IPS-NIHi11 (cell line): ENCODE measurements around the gene FAM120A.
"Not testable (repeated sequence)": the region's sequence is repeated elsewhere in the genome, so short reads cannot be mapped to it uniquely, and the experiment has no call there.

Source experiments
- DNase-seq: peaks from one replicate; pipeline ENCODE4 v3.0.0; 2012; ENCODE audit warnings: mixed read lengths, low spot score

The FAM120A gene

DNA sequence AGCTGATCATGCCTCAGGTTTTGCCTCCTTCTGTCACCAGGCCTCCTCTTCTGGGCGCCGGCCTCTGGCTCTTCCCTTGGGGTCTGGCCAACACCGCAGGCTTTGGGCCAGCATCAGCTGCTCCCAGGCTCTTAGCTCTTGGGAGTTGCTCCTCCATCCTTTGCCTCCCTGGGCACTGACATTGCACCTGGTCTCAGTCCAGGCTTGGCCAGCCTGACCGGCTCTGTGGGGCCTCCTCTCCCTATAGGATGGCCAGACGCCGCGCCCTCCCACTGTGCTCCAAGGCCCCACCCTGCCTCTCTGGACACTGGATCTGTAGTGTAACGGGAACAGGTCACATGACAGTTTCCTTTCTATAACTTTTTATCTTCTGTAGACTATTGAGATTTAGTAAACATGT, 59.7 kb downstream of the FAM120A start:
- DNase-seq: not testable (repeated sequence)

DNA sequence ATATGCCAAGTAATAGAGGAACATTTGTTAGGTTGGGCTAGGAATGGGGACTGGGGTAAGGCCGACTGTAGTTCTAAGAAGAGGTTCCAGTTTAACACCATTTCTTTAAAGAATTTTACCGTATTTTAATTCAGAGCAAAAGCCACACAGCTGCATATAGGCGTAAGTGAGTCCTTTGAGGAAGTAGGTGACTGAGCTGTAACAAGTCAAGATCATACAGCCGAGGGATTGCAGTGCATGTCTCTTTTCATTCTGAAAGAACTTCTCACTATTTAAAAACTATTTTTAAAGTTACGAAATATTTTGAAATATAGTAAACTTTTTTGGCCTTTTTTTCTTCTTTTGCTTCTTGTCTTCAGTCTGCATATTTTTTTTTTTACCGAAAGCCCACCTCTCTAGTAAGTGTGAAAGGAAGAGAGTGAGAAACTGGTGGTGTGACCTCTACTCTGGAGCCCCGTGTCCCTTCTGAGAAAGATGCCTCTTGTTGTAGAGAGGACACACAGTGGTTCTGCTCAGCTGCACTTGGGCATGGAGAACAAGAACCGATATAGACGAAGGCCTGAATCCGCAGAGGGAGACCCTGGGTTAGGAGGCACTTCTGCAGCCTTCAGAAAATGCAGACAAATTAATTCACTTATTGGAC, 60.8 kb downstream of the FAM120A start:
- DNase-seq: not testable (repeated sequence)

DNA sequence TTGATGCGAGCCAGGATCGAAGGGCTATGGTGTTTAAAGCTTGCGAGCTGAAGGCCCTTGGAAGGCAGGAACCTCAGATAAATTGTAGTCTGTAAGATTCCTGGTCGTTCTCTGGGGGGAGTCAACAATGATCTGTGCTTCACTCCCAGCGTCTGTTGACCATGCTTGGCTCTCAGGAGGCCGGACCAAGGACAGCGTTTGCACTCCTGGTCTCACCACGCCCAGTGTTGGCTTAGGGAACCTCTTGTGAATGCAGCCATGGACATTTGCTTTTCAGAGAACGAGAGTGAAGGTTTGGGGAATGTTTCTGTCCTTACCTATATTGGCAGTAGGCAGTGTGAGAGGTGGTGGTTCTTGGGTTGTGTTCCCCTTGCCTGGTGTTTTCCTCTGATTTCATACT, 62.1 kb downstream of the FAM120A start:
- DNase-seq: no peak

DNA sequence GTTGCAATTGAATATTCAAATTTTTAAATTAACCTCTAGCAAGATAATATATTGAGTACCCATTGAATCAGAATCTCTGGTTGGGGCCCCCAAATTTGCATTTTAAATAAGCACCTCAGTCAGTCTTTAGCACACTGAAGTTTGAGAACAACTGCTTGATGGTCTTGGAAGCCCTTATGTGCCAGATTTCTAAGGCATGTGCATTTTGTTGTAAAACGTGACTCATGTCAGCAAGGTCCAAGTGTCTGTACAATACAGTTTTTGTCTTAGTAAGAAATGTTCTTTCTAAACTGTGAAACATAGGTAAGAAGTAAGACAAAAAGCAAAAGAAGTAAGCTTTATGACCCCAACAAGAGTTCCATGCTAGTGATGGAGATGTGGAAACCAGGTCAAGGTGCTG, 65.8 kb downstream of the FAM120A start:
- DNase-seq: no peak

DNA sequence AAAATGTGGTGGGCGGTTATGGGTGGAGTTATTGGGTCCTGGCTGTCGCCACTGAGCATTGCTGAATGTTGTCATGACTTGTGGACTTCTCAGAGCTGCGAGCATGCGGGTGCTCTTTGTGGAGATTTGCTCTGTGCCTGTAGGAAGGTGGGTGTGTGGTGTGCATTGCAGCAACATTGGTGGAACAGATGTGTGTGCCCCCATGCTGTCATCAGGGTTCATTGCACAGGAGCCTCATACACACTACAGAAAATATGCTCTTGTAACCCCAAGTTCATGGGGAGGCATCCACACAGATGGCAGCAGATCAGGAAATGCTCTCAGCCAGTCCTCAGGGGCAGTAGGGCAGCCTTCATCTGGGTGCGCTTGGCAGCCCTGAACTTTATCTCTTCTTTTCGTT, 69.0 kb downstream of the FAM120A start:
- no peak for DNase-seq

GRCh38 chr9:93522736-93523135, 71.3 kb downstream of the FAM120A start:
- DNase-seq: no peak

GRCh38 chr9:93523518-93524144, 72.1 kb downstream of the FAM120A start:
- no peak for DNase-seq

GRCh38 chr9:93525476-93525875, 74.0 kb downstream of the FAM120A start:
- DNase-seq: no peak

- no peak for DNase-seq
These were observed 79.9 kb downstream of the FAM120A start for GRCh38 chr9:93531374-93531773.

- DNase-seq: no peak
These were observed 80.7 kb downstream of the FAM120A start for GRCh38 chr9:93532141-93532540.

DNA sequence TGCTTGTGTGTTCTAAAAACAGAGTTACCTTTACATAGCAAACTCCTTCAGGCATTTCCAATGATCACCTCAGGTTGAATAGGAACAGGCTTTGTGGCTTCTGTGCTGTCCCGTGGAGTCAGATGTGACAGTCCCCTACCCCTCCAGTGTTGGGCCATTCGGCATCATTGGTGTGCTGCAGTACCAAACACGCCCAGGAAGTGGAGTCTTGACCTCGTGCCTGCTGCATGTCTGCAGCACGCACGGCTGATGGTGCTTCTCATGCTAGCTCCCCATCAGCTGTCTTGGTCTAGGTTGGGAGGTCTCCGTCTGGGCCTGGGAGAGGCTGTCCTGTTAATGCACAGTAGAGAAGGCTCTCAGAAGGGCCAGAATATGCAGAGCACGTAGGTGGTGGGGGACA, 82.4 kb downstream of the FAM120A start:
- peak; percentile 42 for DNase-seq

- no peak for DNase-seq
These were observed 84.7 kb downstream of the FAM120A start for GRCh38 chr9:93536167-93536566.

DNA sequence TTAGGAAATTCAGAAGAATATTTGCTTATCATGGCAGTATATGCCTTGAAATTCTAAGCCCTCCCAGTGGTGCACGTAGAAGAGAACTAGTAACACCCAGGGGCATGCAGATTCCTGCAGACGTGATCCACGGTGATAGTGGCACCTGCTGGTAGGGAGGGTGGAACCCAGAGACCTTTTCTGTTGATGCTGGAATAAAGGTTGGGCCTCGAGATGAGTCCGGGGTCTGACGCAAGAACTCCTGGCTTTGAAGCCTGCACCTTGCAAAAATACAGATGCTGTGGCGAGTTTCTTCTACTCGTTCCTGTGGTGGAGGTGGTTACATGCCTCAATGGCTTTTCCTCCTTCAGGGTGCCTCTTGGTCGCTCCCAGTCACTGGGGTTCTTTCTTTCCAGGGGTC, 85.4 kb downstream of the FAM120A start:
- no peak for DNase-seq

GRCh38 chr9:93540305-93540704, 88.8 kb downstream of the FAM120A start:
- no peak for DNase-seq

GRCh38 chr9:93541005-93541404, 89.5 kb downstream of the FAM120A start:
- DNase-seq: no peak

GRCh38 chr9:93541581-93542349, 90.3 kb downstream of the FAM120A start:
- no peak for DNase-seq

DNA sequence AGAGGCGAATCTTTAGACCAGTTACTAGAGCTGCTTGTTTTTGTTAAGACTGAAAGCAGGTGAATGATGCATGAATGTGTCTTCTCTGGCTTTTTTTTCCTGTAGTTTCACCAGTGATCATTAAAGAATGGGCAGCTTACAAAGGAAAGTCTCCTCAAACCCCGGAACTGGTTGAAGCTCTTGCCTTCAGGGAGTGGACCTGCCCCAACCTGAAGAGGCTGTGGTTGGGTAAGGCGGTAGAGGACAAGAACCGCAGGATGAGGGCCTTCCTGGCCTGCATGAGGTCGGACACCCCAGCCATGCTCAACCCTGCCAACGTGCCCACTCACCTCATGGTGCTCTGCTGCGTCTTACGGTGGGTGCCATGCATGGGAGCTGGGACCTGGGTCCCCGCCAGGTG, 91.6 kb downstream of the FAM120A start:
- DNase-seq: no peak

- no peak for DNase-seq
These were observed 94.9 kb downstream of the FAM120A start for GRCh38 chr9:93546356-93546755.

GRCh38 chr9:93549611-93550010, 98.1 kb downstream of the FAM120A start:
- no peak for DNase-seq

DNA sequence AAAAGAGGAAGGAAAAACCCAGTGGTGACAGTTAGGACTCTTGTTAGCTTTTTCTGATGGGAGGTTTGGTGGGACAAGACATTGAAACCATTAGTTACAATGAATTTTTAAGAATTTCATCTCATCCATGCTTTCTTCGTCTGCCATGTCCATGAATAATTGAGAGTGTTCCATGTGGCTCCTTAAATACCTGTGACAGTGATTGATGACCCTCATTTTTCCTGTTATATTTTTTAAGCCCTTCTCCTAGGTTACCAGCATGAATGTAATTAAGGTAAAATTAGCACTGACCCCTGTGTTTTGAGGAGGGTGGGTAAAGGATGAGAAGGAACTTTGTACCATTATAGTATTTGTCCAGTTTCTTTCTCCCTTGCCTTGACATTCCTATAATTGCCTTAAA, 101.4 kb downstream of the FAM120A start:
- DNase-seq: no peak

DNA sequence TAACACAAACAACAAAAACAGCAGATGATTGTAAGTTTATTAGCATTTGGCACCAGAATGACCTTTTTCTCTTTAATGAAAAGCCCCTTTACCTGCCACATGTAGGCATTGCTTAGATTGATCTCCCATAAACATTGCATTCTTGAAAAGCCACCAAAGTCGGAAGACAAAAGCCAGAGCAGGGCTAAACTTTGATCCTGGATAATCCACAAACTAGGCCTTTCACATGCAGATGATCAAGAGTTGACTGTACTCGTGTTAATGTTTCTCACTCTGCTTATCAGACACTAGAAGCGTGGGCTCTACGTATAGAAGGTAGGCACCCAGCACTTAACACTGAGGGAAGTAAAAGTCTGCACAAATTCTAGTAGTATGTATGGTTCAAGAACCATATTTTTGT, 103.9 kb downstream of the FAM120A start:
- no peak for DNase-seq

GRCh38 chr9:93557366-93558137, 106.1 kb downstream of the FAM120A start:
- DNase-seq: no peak

- DNase-seq: no peak
These were observed 107.0 kb downstream of the FAM120A start for GRCh38 chr9:93558503-93558902.
